Measurements from ENCODE around the gene RIPPLY2.
"Not testable (repeated sequence)": the region's sequence is repeated elsewhere in the genome, so short reads cannot be mapped to it uniquely, and the experiment has no call there.

The RIPPLY2 gene

DNA sequence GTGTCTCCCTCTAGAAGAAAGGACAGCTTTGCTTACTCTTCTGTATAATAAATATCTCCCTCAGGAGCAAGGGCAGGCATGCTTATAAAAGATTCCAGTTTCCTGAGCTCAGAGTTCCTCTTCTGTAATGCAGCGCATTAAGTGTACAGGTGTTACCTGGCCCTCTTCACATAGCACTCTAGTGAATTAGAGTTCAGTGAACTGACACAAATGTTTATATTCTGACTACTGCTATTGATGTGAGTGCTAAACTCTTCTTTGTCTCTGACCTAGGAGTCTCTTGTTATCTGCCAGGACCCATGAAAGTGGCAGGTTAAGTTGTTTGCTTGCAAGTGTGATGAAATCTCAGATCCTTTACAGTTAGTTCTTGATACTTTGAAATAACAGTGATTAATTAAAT, 39.9 kb downstream of the RIPPLY2 start:
- no peak overlapping the region for H3K27ac ChIP-seq
- DNase-seq (ENCODE audit: low read depth, low spot score) = no peak

DNA sequence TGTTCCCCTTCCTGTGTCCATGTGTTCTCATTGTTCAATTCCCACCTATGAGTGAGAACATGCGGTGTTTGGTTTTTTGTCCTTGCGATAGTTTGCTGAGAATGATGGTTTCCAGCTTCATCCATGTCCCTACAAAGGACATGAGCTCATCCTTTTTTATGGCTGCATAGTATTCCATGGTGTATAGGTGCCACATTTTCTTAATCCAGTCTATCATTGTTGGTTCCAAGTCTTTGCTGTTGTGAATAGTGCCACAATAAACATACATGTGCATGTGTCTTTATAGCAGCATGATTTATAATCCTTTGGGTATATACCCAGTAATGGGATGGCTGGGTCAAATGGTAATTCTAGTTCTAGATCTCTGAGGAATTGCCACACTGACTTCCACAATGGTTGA, 43.9 kb downstream of the RIPPLY2 start:
- DNase-seq (ENCODE audit: low read depth, low spot score); H3K27ac ChIP-seq: not testable (repeated sequence)

DNA sequence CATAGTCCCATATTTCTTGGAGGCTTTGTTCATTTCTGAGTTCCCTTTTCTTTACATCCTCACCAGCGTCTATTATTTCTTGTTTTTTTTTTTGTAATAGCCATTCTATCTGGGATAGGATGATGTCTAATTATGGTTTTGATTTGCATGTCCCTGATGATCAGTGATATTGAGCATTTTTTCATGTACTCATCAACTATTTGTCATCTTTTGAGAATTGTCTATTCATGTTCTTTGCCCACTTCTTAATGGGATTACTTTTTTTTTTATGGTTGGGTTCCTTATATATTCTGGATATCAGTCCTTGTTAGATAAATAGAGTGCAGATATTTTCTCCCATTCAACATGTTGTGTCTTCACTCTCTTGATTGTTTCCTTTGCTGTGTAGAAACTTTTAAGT, 48.5 kb downstream of the RIPPLY2 start:
- no peak for DNase-seq (ENCODE audit: low read depth, low spot score)
- H3K27ac ChIP-seq = no peak overlapping the region

DNA sequence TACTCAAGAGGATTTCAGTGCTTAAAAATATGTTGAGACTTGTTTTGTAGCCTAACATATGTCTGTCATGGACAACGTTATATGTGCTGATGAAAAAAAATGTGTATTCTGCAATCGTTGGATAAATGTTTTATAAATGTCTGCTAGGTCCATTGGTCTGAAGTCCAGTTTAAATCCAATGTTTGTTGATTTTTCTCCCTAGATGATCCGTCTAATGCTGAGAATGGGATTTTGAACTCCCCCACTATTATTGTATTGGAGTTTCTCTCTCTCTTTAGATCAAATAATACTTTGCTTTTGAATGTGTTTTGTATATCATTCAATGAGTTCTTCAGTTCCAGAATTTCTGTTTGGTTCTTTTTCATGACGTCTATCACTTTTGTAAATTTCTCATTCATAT, 51.2 kb downstream of the RIPPLY2 start:
- DNase-seq (ENCODE audit: low read depth, low spot score) = no peak
- H3K27ac ChIP-seq = no peak overlapping the region

DNA sequence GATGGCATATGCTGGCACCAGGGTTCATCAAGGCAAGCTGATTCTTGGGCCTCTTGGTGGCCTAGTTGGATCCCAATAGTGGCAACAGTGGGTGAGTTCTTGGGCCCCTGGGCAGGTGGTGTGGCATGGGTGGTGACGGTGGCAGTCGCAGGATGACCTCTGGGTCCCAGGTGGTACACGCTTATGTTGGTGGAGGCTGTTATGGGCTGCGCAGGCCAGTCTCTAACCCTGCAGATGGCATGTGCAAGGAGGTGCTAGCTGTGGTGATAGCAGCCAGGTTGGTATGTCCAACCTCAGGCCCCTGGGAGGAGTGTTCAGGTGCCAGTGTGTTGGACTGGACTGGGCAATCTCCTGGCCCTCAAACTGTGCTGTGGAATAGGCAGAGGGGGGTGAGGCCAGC, 52.5 kb downstream of the RIPPLY2 start:
- DNase-seq (ENCODE audit: low read depth, low spot score) = no peak
- no peak overlapping the region for H3K27ac ChIP-seq
